GM04504 (cell line): ENCODE results near the gene CBX4.

ENCODE experiments used
- DNase-seq: peaks from one replicate; pipeline ENCODE4 v3.0.0-alpha.2; 2012; ENCODE audit warnings: low read depth

CBX4 gene

DNA sequence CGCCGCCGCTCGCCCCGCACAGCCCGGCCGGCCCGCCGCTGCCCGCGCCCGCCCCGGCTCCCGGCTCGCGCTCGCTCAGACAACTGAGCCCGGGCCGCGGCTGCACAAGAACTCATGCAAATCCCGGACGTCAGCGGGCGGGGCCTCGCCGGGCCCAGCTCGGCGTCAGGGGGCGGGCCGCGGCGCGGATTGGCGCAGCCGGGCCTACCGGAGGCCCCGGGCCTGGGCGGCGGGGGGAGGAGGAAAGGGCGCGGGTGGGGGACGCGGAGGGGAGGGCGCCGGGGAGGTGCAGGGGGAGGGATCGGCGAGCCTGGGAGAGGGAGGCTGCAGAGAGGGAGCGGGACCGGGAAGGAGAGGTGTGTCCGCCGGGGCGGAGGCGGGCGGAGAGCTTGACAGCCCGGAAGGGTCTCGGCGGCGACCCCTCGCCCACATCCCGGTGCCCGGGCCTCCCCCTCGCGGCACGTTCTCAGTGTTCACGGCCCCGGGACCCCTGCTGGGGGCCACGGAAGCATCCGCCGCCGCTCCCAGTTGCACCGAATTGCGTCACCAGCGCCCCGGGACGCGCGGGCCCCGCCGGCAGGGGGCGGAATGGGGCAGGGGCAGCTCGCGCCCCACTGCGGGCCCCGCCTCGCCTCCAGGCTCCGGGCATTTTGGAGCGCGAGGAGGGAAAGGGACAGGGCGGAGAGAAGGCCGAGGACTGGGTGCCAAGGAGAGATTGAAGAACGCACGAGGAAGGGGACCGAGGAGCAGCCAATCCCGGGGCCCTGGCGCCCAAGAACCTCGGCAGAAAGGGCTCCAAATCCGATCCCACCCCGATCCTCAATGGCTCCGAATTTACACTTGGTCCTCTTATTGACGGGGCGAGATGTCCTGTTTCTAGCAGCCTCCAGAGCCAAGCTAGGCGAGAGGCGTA, at the start of gene CBX4:
TSS of gene CBX4 (minus strand) at position 85 of the 913 bp plus-strand sequence. CDS start 189 bp downstream, outside the sequence.
- peak; percentile 87 for DNase-seq

DNA sequence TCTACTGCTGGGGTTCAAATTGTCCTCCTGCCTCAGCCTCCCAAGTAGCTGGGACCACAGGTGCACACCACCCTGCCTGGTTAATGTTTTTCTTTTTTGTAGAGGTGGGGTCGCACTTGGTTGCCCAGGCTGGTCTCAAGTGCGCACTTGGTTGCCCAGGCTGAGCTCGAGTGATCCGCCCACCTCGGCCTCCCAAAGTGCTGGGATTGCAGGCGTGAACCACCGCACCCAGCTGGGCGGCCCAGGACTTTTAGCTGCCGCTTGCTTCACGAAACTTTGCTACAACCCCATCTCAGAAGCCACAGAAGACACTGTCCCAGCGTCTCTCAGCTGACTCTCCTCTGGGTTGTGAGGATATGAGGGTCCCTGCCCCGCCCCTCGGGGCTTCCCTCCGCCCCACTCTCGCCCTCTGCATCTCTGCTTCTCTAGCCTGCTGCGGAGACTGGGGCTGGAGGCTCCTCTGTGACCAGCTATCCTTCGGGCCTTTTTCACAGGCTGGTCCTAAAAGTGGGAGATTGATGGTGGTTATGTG, 48.8 kb upstream of the CBX4 start:
- DNase-seq = no peak

DNA sequence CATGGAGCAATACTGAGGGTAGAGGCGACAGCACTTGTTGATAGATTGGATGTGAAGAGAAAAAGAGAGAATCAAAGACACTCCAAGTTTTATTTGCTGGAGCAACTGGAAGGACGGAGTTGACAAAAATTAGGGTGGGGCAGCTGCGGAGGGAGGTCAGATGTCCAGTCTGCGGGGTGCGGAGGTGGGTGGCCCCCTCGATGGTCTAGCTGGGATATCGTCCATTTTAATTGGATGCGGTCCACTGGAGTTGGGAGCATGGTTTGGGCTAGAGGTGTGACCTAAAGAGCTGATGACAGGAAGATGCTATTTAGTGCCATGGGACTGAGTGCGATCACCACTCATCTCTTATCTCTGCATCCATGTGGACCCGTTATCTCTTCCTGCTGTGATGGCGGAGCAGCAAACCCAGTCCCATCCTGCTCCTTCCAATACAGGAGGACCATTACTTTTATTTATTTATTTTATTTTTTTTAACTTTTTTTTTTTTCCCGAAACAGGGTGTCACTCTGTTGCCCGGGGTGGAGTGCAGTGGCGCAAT, 48.3 kb upstream of the CBX4 start:
- DNase-seq = no peak

DNA sequence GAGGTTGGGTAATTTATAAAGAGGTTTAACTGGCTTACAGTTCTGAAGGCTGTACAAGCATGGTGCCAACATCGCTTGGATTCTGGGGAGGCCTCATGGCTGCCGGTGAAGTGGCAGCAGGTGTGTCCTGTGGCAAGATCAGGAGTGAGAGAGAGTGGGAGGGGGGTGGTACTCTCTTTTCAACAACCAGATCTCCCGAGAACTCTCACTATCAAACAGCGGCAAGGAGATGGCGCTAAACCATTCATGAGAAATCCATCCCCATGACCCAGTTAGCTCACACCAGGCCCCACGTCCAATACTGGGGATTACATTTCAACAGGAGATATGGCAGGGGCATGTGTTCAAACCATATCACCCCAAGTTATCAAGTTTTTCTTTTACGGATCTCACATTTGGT, 44.0 kb upstream of the CBX4 start:
- DNase-seq = no peak

DNA sequence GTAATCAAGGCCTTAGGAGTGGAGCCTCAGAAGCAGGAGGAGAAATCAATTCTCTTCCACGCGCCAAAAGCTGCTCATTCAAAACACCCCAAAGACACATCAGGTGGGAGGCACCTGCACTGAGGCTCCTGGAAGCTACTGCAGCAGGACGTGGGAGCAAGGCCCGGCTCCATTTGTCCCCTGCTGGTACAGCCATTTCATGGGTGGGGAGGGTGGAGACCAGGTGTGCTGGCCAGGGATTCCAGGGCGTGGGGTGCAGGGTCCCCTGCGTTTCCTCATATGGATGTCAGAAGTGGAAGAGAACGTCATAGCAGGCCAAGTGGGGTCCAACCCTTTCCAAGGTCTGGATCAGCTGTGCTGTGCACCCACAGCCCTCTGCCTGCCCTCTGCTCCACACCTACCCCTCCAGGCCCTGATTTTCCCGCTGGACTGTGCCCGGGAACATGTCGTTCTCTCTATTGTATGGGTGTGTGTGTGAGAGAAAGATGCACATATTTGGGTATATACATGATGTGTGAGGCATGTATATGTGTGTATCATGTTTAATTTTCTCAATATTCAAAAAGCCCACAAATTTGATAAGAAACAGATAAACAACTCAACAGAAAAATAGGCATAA, 39.2 kb upstream of the CBX4 start:
- DNase-seq = no peak

DNA sequence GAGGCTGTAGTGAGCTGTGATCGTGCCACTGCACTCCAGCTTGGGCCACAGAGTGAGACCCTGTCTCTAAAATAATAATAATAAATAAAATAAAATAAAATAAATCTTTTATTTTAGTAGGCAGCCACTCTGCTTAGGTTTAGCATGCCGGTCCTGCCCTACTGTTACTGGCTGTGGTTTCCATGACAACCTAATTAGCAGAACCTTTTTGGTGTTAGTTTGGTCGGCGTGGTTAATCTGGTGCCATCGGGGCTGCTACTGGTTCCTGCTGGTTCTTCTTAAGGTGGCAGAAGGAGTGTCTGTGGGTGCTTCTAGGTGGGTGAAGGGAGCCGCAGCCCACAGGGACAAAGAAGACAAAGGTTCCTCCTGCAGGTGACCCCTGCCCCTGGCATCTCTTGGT, 37.8 kb upstream of the CBX4 start:
- no peak for DNase-seq

DNA sequence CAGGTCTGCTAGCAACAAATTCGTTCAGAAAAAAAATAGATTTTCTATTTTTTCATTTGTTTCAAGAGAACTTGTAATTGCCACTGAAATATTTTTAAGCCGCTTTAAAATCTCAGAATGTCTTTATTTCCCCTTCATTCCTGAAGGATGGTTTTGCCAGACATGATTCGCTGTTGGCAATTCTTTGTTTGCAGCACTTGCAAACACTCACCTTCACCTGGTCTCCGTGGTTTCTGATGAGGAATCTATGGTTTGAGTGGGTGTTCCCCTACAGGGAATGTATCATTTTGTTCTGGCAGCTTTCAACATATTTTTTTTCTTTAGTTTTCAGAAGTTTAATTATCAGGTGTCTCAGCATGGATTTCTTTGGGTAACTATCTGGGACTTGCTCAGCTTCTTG, 36.3 kb upstream of the CBX4 start:
- DNase-seq = no peak

DNA sequence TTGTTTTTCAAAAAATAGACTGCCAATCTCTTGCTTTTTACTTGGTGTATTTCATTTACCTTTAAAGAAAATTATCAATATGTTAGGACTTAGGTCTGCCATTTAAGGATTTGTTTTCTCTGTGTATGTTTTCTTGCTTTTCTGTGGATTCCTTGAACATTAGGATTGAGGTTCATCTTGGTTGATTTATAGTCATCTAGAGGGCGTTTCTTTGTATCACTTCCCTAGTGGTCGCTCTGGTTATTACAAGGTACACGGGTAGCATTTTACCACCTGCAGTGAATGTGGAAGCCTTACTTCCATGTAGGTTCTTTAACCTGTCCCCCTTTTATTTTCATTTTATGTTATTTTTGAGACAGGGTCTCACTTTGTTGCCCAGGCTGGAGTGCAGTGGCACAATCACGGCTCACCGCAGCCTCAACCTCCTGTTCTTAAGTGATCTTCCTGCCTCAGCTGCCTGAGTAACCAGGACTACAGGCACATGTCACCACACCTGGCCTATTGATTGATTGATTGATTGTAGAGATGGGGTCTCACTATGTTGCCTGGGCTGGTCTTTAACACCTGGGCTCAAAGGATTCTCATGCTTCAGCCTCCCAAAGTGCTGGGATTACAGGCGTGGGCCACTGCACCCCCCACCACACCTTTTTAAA, 35.2 kb upstream of the CBX4 start:
- no peak for DNase-seq

DNA sequence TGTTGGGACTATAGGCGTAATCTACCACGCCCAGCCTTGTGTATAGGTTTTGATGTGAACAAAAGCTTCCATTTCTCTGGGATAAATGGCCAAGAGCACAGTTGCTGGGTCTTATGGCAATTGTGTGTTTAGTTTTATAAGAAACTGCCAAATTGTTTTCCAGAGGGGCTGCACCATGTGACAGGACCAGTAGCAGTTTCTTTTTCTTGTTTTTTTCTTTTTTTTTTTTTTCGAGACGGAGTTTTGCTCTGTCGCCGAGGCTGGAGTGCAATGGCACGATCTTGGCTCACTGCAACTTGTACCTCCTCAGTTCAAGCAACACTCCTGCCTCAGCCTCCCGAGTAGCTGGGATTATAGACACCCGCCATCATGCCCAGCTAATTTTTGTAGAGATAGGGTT, 34.3 kb upstream of the CBX4 start:
- DNase-seq = no peak

DNA sequence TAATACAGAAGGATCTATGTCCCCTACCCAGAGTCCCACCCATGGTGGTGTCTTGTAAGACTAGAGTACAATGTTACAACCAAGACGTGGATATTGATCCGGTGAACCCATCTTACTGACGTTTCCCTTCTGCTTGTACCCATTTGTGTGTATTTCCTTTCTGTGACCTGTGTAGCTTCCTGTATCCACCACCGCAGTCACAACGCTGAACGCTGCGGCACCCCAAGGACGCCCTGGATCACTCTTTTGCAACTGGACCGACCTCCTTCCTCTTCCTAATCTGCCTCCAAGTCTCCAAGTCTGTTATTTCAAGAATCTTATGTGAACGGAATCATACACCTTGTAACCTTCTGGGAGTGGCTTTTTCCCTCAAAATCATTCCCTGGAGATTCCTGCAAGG, 33.5 kb upstream of the CBX4 start:
- DNase-seq = no peak

DNA sequence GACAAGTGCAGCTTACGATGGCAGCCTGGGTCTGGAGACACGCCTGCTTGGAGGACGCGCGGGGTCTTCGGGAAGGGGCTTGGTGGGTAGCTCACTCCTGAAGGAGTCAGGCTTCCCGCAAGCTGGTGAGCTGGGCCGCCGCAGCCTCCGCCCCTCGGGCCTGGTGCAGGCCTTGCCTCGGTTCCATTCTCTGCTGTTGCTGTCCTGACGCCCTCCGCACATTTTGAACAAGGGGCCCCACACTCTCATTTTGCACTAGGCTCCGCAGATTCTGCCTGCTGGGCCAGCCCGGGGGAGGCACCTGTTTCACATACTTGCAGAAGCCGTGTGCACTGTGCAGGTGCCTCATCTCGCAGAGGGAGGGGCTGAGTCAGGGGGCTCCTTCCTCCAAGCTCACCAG, 31.9 kb upstream of the CBX4 start:
- no peak for DNase-seq

DNA sequence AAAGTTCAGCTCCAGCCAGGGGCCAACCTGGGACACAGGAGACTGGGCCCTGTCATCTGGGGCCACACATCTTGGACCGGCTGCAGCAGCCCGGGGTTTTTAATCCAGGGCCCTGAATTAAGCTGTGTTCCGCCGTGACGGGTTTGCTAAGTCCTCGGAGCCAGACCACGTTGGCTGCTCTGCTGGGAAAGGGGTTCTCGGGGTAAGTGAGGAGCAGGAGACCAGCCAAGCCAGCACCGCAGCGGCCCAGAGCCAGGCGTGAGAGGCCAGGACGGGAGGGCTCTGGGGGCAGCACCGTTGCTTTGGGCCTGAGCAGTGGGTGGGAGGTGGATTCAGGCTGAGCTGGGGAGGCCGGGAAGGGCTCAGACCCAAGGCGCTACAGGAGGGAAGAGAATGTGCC, 31.3 kb upstream of the CBX4 start:
- no peak for DNase-seq

DNA sequence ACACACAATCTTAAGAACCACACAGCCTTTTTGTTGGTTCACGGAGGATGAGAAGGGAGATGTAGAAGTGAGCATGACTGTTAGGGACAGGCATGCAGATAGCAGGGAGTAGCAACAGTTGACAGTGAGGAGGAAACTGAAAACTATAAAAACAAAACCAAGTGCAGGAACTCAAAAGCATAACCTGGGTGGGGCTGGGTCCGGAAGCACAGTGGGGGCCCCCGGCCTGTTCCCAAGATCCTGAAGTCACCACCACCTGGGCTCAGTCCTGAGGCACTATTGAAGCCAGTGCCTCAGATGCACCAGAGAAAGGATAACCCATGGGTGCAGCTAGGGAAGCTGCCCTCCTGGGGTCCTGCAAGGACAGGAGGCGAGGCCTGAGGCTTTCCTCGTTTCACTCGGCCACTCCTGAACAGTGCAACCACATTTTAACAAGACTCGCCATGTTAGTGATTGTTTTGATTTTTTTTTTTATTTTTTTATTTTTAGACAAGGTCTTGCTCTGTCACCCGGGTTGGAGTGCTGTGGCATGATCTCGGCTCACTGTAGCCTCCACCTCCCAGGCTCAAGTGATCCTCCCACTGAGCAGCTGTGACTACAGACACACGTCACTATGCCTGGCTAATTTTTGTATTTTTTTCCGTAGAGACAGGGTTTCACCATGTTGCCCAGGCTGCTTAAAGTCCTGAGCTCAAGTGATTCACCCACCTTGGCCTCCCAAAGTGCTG, 27.7 kb upstream of the CBX4 start:
- DNase-seq = no peak

DNA sequence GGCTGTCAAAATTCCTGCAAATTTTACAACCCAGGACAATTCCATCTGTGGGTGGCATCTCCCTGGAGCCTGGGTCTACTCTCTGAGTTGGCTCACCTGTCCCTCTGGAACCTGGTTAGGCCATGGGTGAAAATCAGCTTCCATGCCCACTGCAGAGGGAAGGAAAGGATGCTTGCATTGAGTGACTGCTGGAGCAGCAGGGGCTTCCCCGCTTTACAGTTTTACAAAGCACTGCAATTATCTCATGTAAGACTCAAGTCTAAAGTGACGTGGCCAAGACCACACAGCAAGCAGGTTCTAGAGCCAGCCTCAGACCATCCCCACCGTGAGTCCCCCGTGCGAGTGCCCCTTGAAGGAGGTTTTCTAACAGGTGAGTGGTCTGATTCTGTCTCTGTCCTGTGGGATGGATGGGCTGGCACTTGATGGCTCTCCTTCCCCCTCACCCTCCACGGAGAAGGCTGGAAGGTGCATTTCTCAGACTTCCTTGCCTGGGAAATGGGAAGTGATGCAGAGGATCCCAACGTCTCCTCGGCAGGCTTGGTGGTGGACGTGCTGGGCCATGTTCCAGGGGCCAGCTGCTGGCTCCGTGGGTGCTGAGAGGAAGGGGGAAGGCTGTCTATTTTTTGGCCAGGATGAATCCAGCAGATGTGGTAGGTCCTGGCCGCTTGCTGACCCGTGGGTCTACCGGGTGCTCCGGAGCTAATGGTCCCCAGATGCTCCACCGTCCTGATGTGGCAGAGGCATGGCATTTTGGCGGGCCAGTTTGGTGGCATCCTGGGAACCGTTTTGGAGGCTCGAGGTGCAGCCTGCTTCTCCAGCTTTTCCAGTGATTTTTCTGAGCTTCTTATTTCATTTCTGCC, 26.3 kb upstream of the CBX4 start:
- DNase-seq = no peak

DNA sequence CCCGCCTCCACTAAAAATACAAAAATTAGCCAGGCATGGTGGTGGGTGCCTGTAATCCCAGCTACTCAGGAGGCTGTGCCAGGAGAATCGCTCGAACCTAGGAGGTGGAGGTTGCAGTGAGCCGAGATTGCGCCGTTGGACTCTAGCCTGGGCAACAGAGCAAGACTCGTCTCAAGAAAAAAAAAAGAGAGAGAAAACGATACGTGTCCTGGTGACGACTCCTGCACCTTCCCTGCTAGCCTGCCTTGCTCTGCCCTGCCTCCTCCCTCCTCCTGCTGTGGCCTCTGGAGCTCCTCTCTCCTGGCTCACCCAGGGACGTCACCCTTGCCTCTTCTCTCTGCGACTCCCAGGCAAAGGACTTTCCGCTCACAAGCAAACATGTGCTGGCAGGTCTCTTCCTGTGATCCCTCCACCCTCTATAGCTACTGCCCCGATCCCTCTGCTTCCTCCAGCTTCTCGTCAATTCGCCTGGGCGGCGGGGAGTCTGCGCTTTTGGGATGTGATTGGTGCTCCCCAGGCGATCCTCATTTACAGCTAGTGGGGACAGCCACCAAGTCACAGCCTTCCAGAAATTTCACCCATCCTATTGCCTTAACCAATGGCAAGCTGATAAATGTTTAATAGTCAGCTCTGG, 25.5 kb upstream of the CBX4 start:
- DNase-seq = no peak

DNA sequence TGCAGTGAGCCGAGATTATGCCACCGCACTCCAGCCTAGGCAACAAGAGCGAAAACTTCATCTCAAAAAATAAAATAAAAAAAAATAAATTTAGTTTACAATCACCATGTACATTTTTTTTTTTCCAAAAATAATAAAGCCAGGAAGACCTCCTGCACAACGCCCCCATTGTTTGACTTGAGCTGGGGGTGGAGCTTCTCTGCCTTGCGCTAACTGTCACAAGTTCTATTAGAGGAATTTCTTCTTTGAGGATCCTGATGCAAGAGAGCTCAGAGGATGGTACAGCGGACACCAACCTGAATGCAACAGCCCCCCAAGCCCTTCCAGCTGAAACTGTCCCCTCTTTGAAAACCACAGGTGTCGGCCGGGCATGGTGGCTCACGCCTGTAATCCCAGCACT, 24.9 kb upstream of the CBX4 start:
- no peak for DNase-seq

DNA sequence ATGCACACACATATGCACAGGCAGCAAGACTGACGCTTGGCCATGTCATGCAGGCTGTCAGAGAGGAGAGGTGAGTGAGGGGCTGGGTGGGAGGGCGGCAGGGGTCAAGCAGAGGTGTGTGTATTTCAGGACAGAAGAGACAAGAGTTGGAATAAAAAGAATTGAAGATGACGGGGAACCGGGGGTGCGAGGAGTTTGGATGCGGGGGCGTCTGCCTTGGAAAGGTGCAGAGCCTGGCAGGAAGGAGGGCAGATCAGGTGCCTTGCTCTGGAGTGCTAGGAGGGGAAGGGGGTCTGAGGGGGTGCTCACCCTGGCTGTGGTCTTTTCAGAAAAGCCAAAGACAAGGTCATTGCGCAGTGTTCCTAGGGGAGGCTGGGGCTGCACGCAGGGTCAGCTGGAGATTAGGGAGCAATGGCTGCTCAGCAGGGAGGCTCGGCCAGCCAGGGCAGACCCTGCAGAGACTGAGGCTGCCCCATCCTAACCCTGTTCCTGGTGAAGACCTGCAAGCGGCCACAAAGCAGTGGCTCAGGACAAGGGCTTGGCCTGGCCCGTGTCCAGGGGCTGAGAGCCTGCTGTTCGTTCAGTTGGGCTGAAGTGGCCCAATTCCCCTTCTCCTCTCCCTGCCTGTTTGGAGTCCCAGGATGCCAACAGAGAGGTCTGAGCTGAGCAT, 23.7 kb upstream of the CBX4 start:
- no peak for DNase-seq

DNA sequence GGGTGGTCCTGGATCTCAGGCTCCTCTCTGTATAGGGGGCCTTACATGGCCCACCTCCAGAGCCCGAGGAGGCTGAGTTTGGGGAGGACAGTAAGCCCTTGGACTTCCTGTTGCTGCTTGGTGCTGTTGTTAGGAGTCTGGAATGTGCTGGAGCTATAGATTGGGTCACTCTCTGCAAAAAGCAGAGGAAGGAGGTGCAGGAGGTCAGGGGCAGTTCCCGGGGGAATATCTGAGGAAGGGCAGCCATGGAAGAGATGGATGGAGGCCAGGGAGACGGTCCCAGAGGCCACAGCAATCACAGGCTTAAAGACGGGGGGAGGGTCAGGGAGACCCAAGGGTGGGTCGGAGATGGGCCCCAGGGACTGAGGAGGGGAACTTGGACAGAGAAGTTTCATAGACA, 23.0 kb upstream of the CBX4 start:
- DNase-seq = no peak

DNA sequence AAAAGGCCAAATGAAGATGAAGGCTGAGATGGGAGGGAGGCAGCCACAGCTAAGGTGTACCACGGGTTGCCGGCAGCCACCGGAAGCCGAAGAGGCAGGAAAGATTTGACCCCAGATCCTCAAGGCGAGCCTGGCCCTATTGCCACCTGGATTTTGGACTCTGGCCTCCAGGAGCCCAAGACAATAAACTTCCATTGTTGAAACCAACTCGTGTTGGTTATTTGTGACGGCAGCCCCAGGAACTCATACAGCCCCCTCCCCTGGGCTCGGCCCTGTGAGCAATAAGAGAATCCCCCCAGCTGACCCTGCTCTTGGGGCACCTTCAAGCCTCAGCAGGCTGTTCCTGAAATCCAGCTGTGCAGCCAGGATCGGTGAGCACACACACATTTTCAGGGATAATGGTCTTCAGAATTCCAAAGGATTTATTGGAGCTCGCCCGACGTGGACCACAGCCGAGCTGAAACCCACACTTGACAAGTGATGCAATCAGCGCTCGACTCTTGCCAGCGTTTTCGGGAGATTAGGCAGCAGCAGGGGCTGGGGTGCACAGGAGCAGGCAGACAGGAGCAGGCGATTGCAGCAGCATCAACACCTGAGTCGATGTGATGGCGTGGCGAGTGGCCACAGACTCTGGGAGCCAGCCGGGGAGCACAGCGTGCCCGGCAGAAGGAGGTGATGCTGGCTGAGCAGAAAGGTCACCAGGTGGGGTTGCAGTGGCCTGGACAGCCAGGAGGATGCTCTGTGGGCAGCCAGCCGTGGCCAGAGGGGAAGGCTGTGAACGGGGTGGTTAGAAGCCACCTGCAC, 22.4 kb upstream of the CBX4 start:
- DNase-seq = no peak
